SIG-M5 treated with dmso at 0.1 percent for 504 hours (cell line): Measurements from ENCODE around the gene HBS1L.
"Not testable (repeated sequence)": the region's sequence is repeated elsewhere in the genome, so short reads cannot be mapped to it uniquely, and the experiment has no call there.

Experiments
- DNase-seq: peaks from one replicate; lab custom pipeline; 2025; ENCODE audit not compliant: unreplicated experiment; lab: John Stamatoyannopoulos, UW

The HBS1L gene

GRCh38 chr6:135075018-135075417 lies 20.4 kb upstream of the HBS1L start:
- no peak for DNase-seq

- DNase-seq = no peak
These were observed 19.3 kb upstream of the HBS1L start for GRCh38 chr6:135073756-135074393.

- no peak for DNase-seq
These were observed 18.6 kb upstream of the HBS1L start for GRCh38 chr6:135073217-135073616.

- DNase-seq = no peak
These were observed 18.1 kb upstream of the HBS1L start for GRCh38 chr6:135072753-135073152.

- DNase-seq = no peak
These were observed 16.9 kb upstream of the HBS1L start for GRCh38 chr6:135071541-135071940.

GRCh38 chr6:135067911-135068310 lies 13.3 kb upstream of the HBS1L start:
- no peak for DNase-seq

- DNase-seq = no peak
These were observed 12.2 kb upstream of the HBS1L start for GRCh38 chr6:135066806-135067205.

- DNase-seq = peak; percentile 42
These were observed 11.8 kb upstream of the HBS1L start for GRCh38 chr6:135066397-135066796.

GRCh38 chr6:135064586-135064985 lies 10.0 kb upstream of the HBS1L start:
- no peak for DNase-seq

- no peak for DNase-seq
These were observed 9.3 kb upstream of the HBS1L start for GRCh38 chr6:135063926-135064325.

- DNase-seq = no peak
These were observed 8.1 kb upstream of the HBS1L start for GRCh38 chr6:135062735-135063134.

GRCh38 chr6:135060076-135060475 lies 5.5 kb upstream of the HBS1L start:
- no peak for DNase-seq

GRCh38 chr6:135058299-135058698 lies 3.7 kb upstream of the HBS1L start:
- DNase-seq = not testable (repeated sequence)

- DNase-seq = no peak
These were observed 2.0 kb upstream of the HBS1L start for GRCh38 chr6:135056632-135057031.

GRCh38 chr6:135054226-135054568 lies 425 bp downstream of the HBS1L start:
- no peak for DNase-seq

GRCh38 chr6:135053406-135053805 lies 1.2 kb downstream of the HBS1L start:
- DNase-seq = no peak

- no peak for DNase-seq
These were observed 1.7 kb downstream of the HBS1L start for GRCh38 chr6:135052939-135053338.

- no peak for DNase-seq
These were observed 5.7 kb downstream of the HBS1L start for GRCh38 chr6:135048915-135049314.

GRCh38 chr6:135047336-135047735 lies 7.3 kb downstream of the HBS1L start:
- DNase-seq = no peak

- no peak for DNase-seq
These were observed 7.7 kb downstream of the HBS1L start for GRCh38 chr6:135046912-135047311.

- no peak for DNase-seq
These were observed 10.0 kb downstream of the HBS1L start for GRCh38 chr6:135044639-135045038.

- no peak for DNase-seq
These were observed 10.8 kb downstream of the HBS1L start for GRCh38 chr6:135043846-135044245.

- no peak for DNase-seq
These were observed 11.3 kb downstream of the HBS1L start for GRCh38 chr6:135043364-135043763.

- DNase-seq = no peak
These were observed 16.3 kb downstream of the HBS1L start for GRCh38 chr6:135038335-135038734.
